Neural cell (in vitro differentiated cells): Measurements from ENCODE around the gene TLR9. TPM values are rescaled to one million over a fixed set of nuclear protein-coding genes. Genes with fewer than 3 reads are reported as not detected.

ENCODE experiments used
- H2AFZ ChIP-seq: fragments of 200-600, 300-800 bp; sonication (generic), shearing (Covaris generic); 2 replicates; pipeline ENCODE4 v1.6.0; 2014; ENCODE audit warnings: low read depth, mild to moderate bottlenecking, antibody characterized with exemption, low read length, moderate library complexity
- H3F3A ChIP-seq: fragments of 200-600 bp; shearing (Covaris generic); 2 replicates; pipeline ENCODE4 v1.6.1; 2016; ENCODE audit warnings: mild to moderate bottlenecking, moderate library complexity, mixed read lengths, antibody characterized with exemption, low read length; ENCODE audit not compliant: insufficient read depth, poor library complexity, severe bottlenecking
- H3K27ac ChIP-seq: fragments of 200-600, 300-800 bp; sonication (generic), shearing (Covaris generic); 2 replicates; pipeline ENCODE4 v1.5.1; 2014; ENCODE audit warnings: mild to moderate bottlenecking, low read length, moderate library complexity
- H3K27me3 ChIP-seq: fragments of 300-800, 200-600 bp; sonication (generic), shearing (Covaris generic); 2 replicates; pipeline ENCODE4 v1.6.0; 2014; ENCODE audit warnings: mild to moderate bottlenecking, low read depth, low read length, moderate library complexity; ENCODE audit not compliant: insufficient read depth
- H3K36me3 ChIP-seq: fragments of 300-800, 200-600 bp; sonication (generic), shearing (Covaris generic); 2 replicates; pipeline ENCODE4 v1.5.1; 2014; ENCODE audit warnings: mild to moderate bottlenecking, antibody characterized with exemption, low read length, moderate library complexity; ENCODE audit not compliant: insufficient read depth
- H3K4me2 ChIP-seq: fragments of 300-800, 200-600 bp; sonication (generic), shearing (Covaris generic); 2 replicates; pipeline ENCODE4 v1.6.0; 2014; ENCODE audit warnings: mild to moderate bottlenecking, low read length
- H3K4me3 ChIP-seq: fragments of 300-800, 200-600 bp; sonication (generic), shearing (Covaris generic); 2 replicates; pipeline ENCODE4 v1.5.1; 2014; ENCODE audit warnings: mild to moderate bottlenecking, low read length, moderate library complexity
- H3K79me2 ChIP-seq: fragments of 200-600 bp; shearing (Covaris generic); replicated peaks from 2 replicates; pipeline ENCODE4 v1.6.0; 2014; ENCODE audit warnings: mild to moderate bottlenecking, low read length, moderate library complexity; ENCODE audit not compliant: insufficient read depth
- H3K9ac ChIP-seq: fragments of 300-800, 200-600 bp; sonication (generic), shearing (Covaris generic); 2 replicates; pipeline ENCODE4 v1.6.1; 2016; ENCODE audit warnings: mild to moderate bottlenecking, low read length, mixed read lengths
- H3K9me2 ChIP-seq: fragments of 200-600 bp; shearing (Covaris generic); 2 replicates; pipeline ENCODE4 v1.6.1; 2016; ENCODE audit warnings: mild to moderate bottlenecking, low read length, mixed read lengths; ENCODE audit not compliant: insufficient read depth
- H3K9me3 ChIP-seq: fragments of 200-600, 300-800 bp; sonication (generic), shearing (Covaris generic); 2 replicates; pipeline ENCODE4 v1.6.1; 2016; ENCODE audit warnings: mild to moderate bottlenecking, mixed run types, low read length, moderate library complexity, mixed read lengths
- H4K20me1 ChIP-seq: fragments of 200-600 bp; shearing (Covaris generic); 2 replicates; pipeline ENCODE4 v1.6.1; 2016; ENCODE audit warnings: mild to moderate bottlenecking, mixed run types; ENCODE audit not compliant: insufficient read depth
- EP300 ChIP-seq: fragments of 450-650 bp; conservative IDR thresholded peaks from 2 replicates; pipeline ENCODE4 v1.6.1; 2014; ENCODE audit warnings: antibody characterized with exemption, mild to moderate bottlenecking, moderate library complexity; ENCODE audit not compliant: poor library complexity, severe bottlenecking
- EZH2 ChIP-seq: fragments of 200-600, 300-800 bp; shearing (Covaris generic), sonication (generic); IDR thresholded peaks from 2 replicates; pipeline ENCODE4 v1.6.1; 2014; ENCODE audit warnings: antibody characterized with exemption, low read length, borderline replicate concordance, mild to moderate bottlenecking; ENCODE audit not compliant: insufficient read depth, poor library complexity, severe bottlenecking
- MXI1 ChIP-seq: fragments of 450-650 bp; conservative IDR thresholded peaks from 2 replicates; pipeline ENCODE4 v1.6.1; 2014; ENCODE audit warnings: antibody characterized with exemption, mild to moderate bottlenecking; ENCODE audit not compliant: poor library complexity, severe bottlenecking
- POLR2AphosphoS5 ChIP-seq: IDR thresholded peaks from 2 replicates; pipeline ENCODE4 v1.6.1; 2012
- SMC3 ChIP-seq: fragments of 450-650 bp; conservative IDR thresholded peaks from 2 replicates; pipeline ENCODE4 v1.6.1; 2014; ENCODE audit warnings: antibody characterized with exemption, mild to moderate bottlenecking, moderate library complexity; ENCODE audit not compliant: poor library complexity
- TAF1 ChIP-seq: IDR thresholded peaks from 2 replicates; pipeline ENCODE4 v1.6.1; 2012; ENCODE audit warnings: low read depth
- polyA plus RNA-seq: library from polyadenylated mRNA; depleted of rRNA; stranded (reverse); fragments of >200 nt; gene quantifications from 2 replicates; pipeline ENCODE4 v1.2.3, GENCODE V29; 2014
- TF ChIP-seq, protein P1 (sequence below): IDR thresholded peaks from 2 replicates; pipeline ENCODE4 v1.6.1; 2012; ENCODE audit warnings: borderline replicate concordance

The TLR9 gene
- polyA plus RNA-seq, 1 donor from 2014 or later: not detected

- Histone ChIP-seq H3K9me2 (no peaks in the 10 kb centered on the region), H3K27me3 (no peaks in the 10 kb centered on the region), H3K9ac (no peak overlapping the region), H3F3A (no peaks in the 10 kb centered on the region), H3K36me3 (no peaks in the 10 kb centered on the region), H3K27ac (no peak overlapping the region), H4K20me1 (no peaks in the 10 kb centered on the region), H3K4me2 (no peak overlapping the region), H2AFZ (no peak overlapping the region), H3K9me3 (no peaks in the 10 kb centered on the region), H3K79me2 (no peaks in the 10 kb centered on the region), H3K4me3 (no peak overlapping the region)
- TF ChIP-seq, protein P1, sequence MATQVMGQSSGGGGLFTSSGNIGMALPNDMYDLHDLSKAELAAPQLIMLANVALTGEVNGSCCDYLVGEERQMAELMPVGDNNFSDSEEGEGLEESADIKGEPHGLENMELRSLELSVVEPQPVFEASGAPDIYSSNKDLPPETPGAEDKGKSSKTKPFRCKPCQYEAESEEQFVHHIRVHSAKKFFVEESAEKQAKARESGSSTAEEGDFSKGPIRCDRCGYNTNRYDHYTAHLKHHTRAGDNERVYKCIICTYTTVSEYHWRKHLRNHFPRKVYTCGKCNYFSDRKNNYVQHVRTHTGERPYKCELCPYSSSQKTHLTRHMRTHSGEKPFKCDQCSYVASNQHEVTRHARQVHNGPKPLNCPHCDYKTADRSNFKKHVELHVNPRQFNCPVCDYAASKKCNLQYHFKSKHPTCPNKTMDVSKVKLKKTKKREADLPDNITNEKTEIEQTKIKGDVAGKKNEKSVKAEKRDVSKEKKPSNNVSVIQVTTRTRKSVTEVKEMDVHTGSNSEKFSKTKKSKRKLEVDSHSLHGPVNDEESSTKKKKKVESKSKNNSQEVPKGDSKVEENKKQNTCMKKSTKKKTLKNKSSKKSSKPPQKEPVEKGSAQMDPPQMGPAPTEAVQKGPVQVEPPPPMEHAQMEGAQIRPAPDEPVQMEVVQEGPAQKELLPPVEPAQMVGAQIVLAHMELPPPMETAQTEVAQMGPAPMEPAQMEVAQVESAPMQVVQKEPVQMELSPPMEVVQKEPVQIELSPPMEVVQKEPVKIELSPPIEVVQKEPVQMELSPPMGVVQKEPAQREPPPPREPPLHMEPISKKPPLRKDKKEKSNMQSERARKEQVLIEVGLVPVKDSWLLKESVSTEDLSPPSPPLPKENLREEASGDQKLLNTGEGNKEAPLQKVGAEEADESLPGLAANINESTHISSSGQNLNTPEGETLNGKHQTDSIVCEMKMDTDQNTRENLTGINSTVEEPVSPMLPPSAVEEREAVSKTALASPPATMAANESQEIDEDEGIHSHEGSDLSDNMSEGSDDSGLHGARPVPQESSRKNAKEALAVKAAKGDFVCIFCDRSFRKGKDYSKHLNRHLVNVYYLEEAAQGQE: no peak
- no peak for TF ChIP-seq POLR2AphosphoS5
- TF ChIP-seq EP300: no peak
- TF ChIP-seq SMC3: no peak
- no peak for TF ChIP-seq TAF1
- no peak for TF ChIP-seq EZH2
These were observed 48.3 kb downstream of the TLR9 start for GRCh38 chr3:52176951-52177700.

GRCh38 chr3:52176180-52176752 is 49.2 kb downstream of the TLR9 start:
- H3F3A ChIP-seq: no peaks in the 10 kb centered on the region
- H3K79me2 ChIP-seq: no peaks in the 10 kb centered on the region
- no peak overlapping the region for H3K4me3 ChIP-seq
- H3K9me3 ChIP-seq: no peaks in the 10 kb centered on the region
- H4K20me1 ChIP-seq: no peaks in the 10 kb centered on the region
- no peak overlapping the region for H3K9ac ChIP-seq
- H3K9me2 ChIP-seq: no peaks in the 10 kb centered on the region
- TF ChIP-seq, protein P1: no peak
- TF ChIP-seq MXI1: no peak
- TF ChIP-seq SMC3: no peak
- TF ChIP-seq POLR2AphosphoS5: no peak
- H3K27me3 ChIP-seq: no peaks in the 10 kb centered on the region
- no peaks in the 10 kb centered on the region for H3K36me3 ChIP-seq
- H2AFZ ChIP-seq: no peak overlapping the region
- H3K27ac ChIP-seq: no peak overlapping the region
- H3K4me2 ChIP-seq: no peak overlapping the region
